Mesothelial cell of epicardium (in vitro differentiated cells): ENCODE results near the gene KLHL17. TPM values are rescaled to one million over a fixed set of nuclear protein-coding genes. Genes with fewer than 3 reads are reported as not detected.

Source experiments
- DNase-seq, 2 experiments: peaks; one replicate each; pipeline ENCODE4 v3.0.0; 2021; ENCODE audit warnings: low spot score in 2 of 2; ENCODE audit not compliant: unreplicated experiment in 2 of 2
- H3K27ac Mint-ChIP-seq: 2 replicates; pipeline ENCODE4 v1.8.0; 2021; ENCODE audit warnings: mixed read lengths
- H3K27me3 Mint-ChIP-seq: 2 replicates; pipeline ENCODE4 v1.8.0; 2021; ENCODE audit warnings: low read depth, mixed read lengths
- H3K36me3 Mint-ChIP-seq: 2 replicates; pipeline ENCODE4 v1.8.0; 2021; ENCODE audit warnings: mixed read lengths
- H3K4me1 Mint-ChIP-seq: 2 replicates; pipeline ENCODE4 v1.8.0; 2021; ENCODE audit warnings: mixed read lengths
- H3K4me3 Mint-ChIP-seq: 2 replicates; pipeline ENCODE4 v1.8.0; 2021; ENCODE audit warnings: mild to moderate bottlenecking, moderate library complexity, mixed read lengths
- H3K9me3 Mint-ChIP-seq: 2 replicates; pipeline ENCODE4 v1.8.0; 2021; ENCODE audit warnings: mixed read lengths
- CTCF ChIP-seq: fragments of 200-600 bp; sonication (generic); IDR thresholded peaks from one replicate; pipeline ENCODE4 v1.5.0; 2021; ENCODE audit warnings: antibody characterized with exemption; ENCODE audit not compliant: unreplicated experiment
- total RNA-seq: library from RNA; stranded (reverse); gene quantifications from 3 replicates; pipeline ENCODE4 v1.2.1, GENCODE V29; 2021

The KLHL17 gene
- total RNA-seq, 1 donor from 2014 or later: 47.0 TPM

- Mint-ChIP-seq H3K9me3 (no peaks in the 10 kb centered on the region), H3K36me3 (peaks cover 5% of the 10 kb centered on the region), H3K4me3 (peak overlapping the region; percentile 78), H3K27ac (no peak overlapping the region), H3K27me3 (no peaks in the 10 kb centered on the region), H3K4me1 (peaks cover 61% of the 10 kb centered on the region)
- no peak for DNase-seq
- no peak for TF ChIP-seq CTCF
Measured at GRCh38 chr1:924656-925560, 35.5 kb upstream of the KLHL17 start.

- TF ChIP-seq CTCF: no peak
- DNase-seq: no peak
- Mint-ChIP-seq H3K27ac (peak overlapping the region; percentile 50), H3K4me1 (peaks cover 53% of the 10 kb centered on the region), H3K9me3 (no peaks in the 10 kb centered on the region), H3K4me3 (peak overlapping the region; percentile 78), H3K36me3 (peaks cover 5% of the 10 kb centered on the region), H3K27me3 (no peaks in the 10 kb centered on the region)
Measured at GRCh38 chr1:925561-926421, 34.6 kb upstream of the KLHL17 start.

DNA sequence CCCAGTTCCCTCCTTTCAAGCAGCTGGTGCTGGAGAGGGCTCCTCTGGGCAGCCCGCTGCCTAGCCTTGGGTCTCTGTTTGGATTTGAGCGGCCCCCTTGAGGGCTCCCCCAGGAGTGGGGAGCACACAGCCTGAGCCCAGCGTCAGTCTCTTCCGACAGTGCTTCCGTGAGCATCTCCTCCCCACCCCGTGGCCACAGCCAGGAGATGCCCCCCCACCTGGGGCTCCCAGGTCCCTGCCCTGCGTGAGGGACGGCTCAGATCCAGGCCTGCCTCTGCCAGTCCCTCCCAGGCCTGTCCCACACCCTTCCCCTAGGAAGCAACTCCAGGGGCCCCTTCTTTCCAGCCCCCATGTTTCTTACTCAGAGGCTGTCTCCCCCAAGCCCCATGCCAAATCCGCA is 33.1 kb upstream of the KLHL17 start:
- Mint-ChIP-seq H3K36me3 (peaks cover 9% of the 10 kb centered on the region), H3K27me3 (no peaks in the 10 kb centered on the region), H3K4me3 (peak overlapping the region; percentile 78), H3K4me1 (peaks cover 53% of the 10 kb centered on the region), H3K27ac (no peak overlapping the region), H3K9me3 (no peaks in the 10 kb centered on the region)
- DNase-seq: no peak
- TF ChIP-seq CTCF: no peak

- no peaks in the 10 kb centered on the region for H3K9me3 Mint-ChIP-seq
- no peak for DNase-seq
- H3K27ac Mint-ChIP-seq: no peak overlapping the region
- TF ChIP-seq CTCF: no peak
- peaks cover 9% of the 10 kb centered on the region for H3K36me3 Mint-ChIP-seq
- H3K4me3 Mint-ChIP-seq: peak overlapping the region; percentile 78
- H3K4me1 Mint-ChIP-seq: peaks cover 53% of the 10 kb centered on the region
- no peaks in the 10 kb centered on the region for H3K27me3 Mint-ChIP-seq
Measured at GRCh38 chr1:927748-928147, 32.6 kb upstream of the KLHL17 start.

DNA sequence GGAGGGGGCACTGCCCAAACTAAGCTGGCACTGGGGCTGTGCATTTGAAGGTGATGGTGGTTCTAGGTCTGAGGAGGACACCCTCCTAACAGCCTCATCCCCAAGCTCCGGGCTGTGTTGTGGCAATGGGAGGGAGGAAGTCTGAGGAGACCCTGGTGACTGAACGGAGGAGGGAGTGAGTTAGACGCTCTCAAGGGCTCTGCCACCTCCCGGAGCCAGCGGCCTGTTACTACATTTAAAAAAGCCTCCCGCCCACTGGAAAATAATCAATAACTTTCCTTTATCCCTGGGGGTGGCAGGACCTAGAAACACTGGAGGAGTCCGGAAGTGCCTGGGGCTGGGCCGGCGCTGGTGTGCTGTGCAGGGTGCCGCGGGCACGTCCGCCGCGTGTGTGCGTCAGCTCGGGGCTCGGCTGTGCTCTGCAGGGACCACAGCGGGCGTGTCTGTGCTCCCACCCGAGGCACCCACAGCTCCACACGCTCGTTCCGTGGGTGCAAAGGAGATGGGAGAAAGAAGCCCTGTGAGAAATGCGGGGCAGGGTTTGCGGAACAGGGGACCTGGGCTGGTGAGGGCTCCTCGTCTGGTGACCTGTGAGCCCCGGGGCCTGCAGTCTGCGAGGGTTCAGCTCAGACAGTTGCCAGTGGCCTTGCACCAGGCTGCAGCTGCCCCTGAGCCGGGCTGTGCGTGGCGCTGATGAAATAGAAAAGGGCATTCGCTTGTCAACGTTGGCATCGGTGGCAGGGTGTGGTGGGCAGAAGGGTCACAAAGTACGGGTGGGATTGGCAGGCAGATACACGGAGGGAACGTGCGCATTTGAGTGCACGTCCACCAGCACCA is 31.3 kb upstream of the KLHL17 start:
- Mint-ChIP-seq H3K9me3 (no peaks in the 10 kb centered on the region), H3K4me3 (no peak overlapping the region), H3K27ac (no peak overlapping the region), H3K4me1 (peaks cover 55% of the 10 kb centered on the region), H3K27me3 (no peaks in the 10 kb centered on the region), H3K36me3 (peaks cover 9% of the 10 kb centered on the region)
- no peak for TF ChIP-seq CTCF
- DNase-seq: no peak
